Neural cell (in vitro differentiated cells): ENCODE results near the gene RFX8. TPM values are rescaled to one million over a fixed set of nuclear protein-coding genes. Genes with fewer than 3 reads are reported as not detected.

Source experiments
- H2AFZ ChIP-seq: fragments of 200-600, 300-800 bp; sonication (generic), shearing (Covaris generic); 2 replicates; pipeline ENCODE4 v1.6.0; 2014; ENCODE audit warnings: low read depth, mild to moderate bottlenecking, antibody characterized with exemption, low read length, moderate library complexity
- H3F3A ChIP-seq: fragments of 200-600 bp; shearing (Covaris generic); 2 replicates; pipeline ENCODE4 v1.6.1; 2016; ENCODE audit warnings: mild to moderate bottlenecking, moderate library complexity, mixed read lengths, antibody characterized with exemption, low read length; ENCODE audit not compliant: insufficient read depth, poor library complexity, severe bottlenecking
- H3K27ac ChIP-seq: fragments of 200-600, 300-800 bp; sonication (generic), shearing (Covaris generic); 2 replicates; pipeline ENCODE4 v1.5.1; 2014; ENCODE audit warnings: mild to moderate bottlenecking, low read length, moderate library complexity
- H3K27me3 ChIP-seq: fragments of 300-800, 200-600 bp; sonication (generic), shearing (Covaris generic); 2 replicates; pipeline ENCODE4 v1.6.0; 2014; ENCODE audit warnings: mild to moderate bottlenecking, low read depth, low read length, moderate library complexity; ENCODE audit not compliant: insufficient read depth
- H3K36me3 ChIP-seq: fragments of 300-800, 200-600 bp; sonication (generic), shearing (Covaris generic); 2 replicates; pipeline ENCODE4 v1.5.1; 2014; ENCODE audit warnings: mild to moderate bottlenecking, antibody characterized with exemption, low read length, moderate library complexity; ENCODE audit not compliant: insufficient read depth
- H3K4me2 ChIP-seq: fragments of 300-800, 200-600 bp; sonication (generic), shearing (Covaris generic); 2 replicates; pipeline ENCODE4 v1.6.0; 2014; ENCODE audit warnings: mild to moderate bottlenecking, low read length
- H3K4me3 ChIP-seq: fragments of 300-800, 200-600 bp; sonication (generic), shearing (Covaris generic); 2 replicates; pipeline ENCODE4 v1.5.1; 2014; ENCODE audit warnings: mild to moderate bottlenecking, low read length, moderate library complexity
- H3K79me2 ChIP-seq: fragments of 200-600 bp; shearing (Covaris generic); replicated peaks from 2 replicates; pipeline ENCODE4 v1.6.0; 2014; ENCODE audit warnings: mild to moderate bottlenecking, low read length, moderate library complexity; ENCODE audit not compliant: insufficient read depth
- H3K9ac ChIP-seq: fragments of 300-800, 200-600 bp; sonication (generic), shearing (Covaris generic); 2 replicates; pipeline ENCODE4 v1.6.1; 2016; ENCODE audit warnings: mild to moderate bottlenecking, low read length, mixed read lengths
- H3K9me2 ChIP-seq: fragments of 200-600 bp; shearing (Covaris generic); 2 replicates; pipeline ENCODE4 v1.6.1; 2016; ENCODE audit warnings: mild to moderate bottlenecking, low read length, mixed read lengths; ENCODE audit not compliant: insufficient read depth
- H3K9me3 ChIP-seq: fragments of 200-600, 300-800 bp; sonication (generic), shearing (Covaris generic); 2 replicates; pipeline ENCODE4 v1.6.1; 2016; ENCODE audit warnings: mild to moderate bottlenecking, mixed run types, low read length, moderate library complexity, mixed read lengths
- H4K20me1 ChIP-seq: fragments of 200-600 bp; shearing (Covaris generic); 2 replicates; pipeline ENCODE4 v1.6.1; 2016; ENCODE audit warnings: mild to moderate bottlenecking, mixed run types; ENCODE audit not compliant: insufficient read depth
- CTCF ChIP-seq: fragments of 450-650 bp; IDR thresholded peaks from 2 replicates; pipeline ENCODE4 v1.5.1; 2014; ENCODE audit warnings: antibody characterized with exemption, mild to moderate bottlenecking, moderate library complexity; ENCODE audit not compliant: poor library complexity, severe bottlenecking
- EP300 ChIP-seq: fragments of 450-650 bp; conservative IDR thresholded peaks from 2 replicates; pipeline ENCODE4 v1.6.1; 2014; ENCODE audit warnings: antibody characterized with exemption, mild to moderate bottlenecking, moderate library complexity; ENCODE audit not compliant: poor library complexity, severe bottlenecking
- EZH2 ChIP-seq: fragments of 200-600, 300-800 bp; shearing (Covaris generic), sonication (generic); IDR thresholded peaks from 2 replicates; pipeline ENCODE4 v1.6.1; 2014; ENCODE audit warnings: antibody characterized with exemption, low read length, borderline replicate concordance, mild to moderate bottlenecking; ENCODE audit not compliant: insufficient read depth, poor library complexity, severe bottlenecking
- MXI1 ChIP-seq: fragments of 450-650 bp; conservative IDR thresholded peaks from 2 replicates; pipeline ENCODE4 v1.6.1; 2014; ENCODE audit warnings: antibody characterized with exemption, mild to moderate bottlenecking; ENCODE audit not compliant: poor library complexity, severe bottlenecking
- POLR2AphosphoS5 ChIP-seq: IDR thresholded peaks from 2 replicates; pipeline ENCODE4 v1.6.1; 2012
- RAD21 ChIP-seq: fragments of 450-650 bp; conservative IDR thresholded peaks from 2 replicates; pipeline ENCODE4 v1.6.1; 2014; ENCODE audit warnings: antibody characterized with exemption, mild to moderate bottlenecking, moderate library complexity
- REST ChIP-seq: IDR thresholded peaks from 2 replicates; pipeline ENCODE4 v1.6.1; 2012; ENCODE audit warnings: borderline replicate concordance
- SMC3 ChIP-seq: fragments of 450-650 bp; conservative IDR thresholded peaks from 2 replicates; pipeline ENCODE4 v1.6.1; 2014; ENCODE audit warnings: antibody characterized with exemption, mild to moderate bottlenecking, moderate library complexity; ENCODE audit not compliant: poor library complexity
- TAF1 ChIP-seq: IDR thresholded peaks from 2 replicates; pipeline ENCODE4 v1.6.1; 2012; ENCODE audit warnings: low read depth
- polyA plus RNA-seq: library from polyadenylated mRNA; depleted of rRNA; stranded (reverse); fragments of >200 nt; gene quantifications from 2 replicates; pipeline ENCODE4 v1.2.3, GENCODE V29; 2014

Gene RFX8
- polyA plus RNA-seq, 1 donor from 2014 or later, result not detected

- no peaks in the 10 kb centered on the region for H3K9me3 ChIP-seq
- H2AFZ ChIP-seq, result no peak overlapping the region
- no peaks in the 10 kb centered on the region for H3F3A ChIP-seq
- H3K79me2 ChIP-seq, result no peaks in the 10 kb centered on the region
- H3K4me3 ChIP-seq, result no peak overlapping the region
- H3K9me2 ChIP-seq, result no peaks in the 10 kb centered on the region
- no peaks in the 10 kb centered on the region for H3K27me3 ChIP-seq
- no peak for TF ChIP-seq EP300
- no peak for TF ChIP-seq CTCF
- TF ChIP-seq RAD21, result no peak
- no peak for TF ChIP-seq EZH2
- TF ChIP-seq MXI1, result no peak
- TF ChIP-seq REST, result no peak
- no peak for TF ChIP-seq SMC3
- no peak for TF ChIP-seq POLR2AphosphoS5
- no peak for TF ChIP-seq TAF1
- H3K9ac ChIP-seq, result no peak overlapping the region
- H3K4me2 ChIP-seq, result no peak overlapping the region
- H4K20me1 ChIP-seq, result no peaks in the 10 kb centered on the region
- H3K36me3 ChIP-seq, result no peaks in the 10 kb centered on the region
- no peak overlapping the region for H3K27ac ChIP-seq
These were observed 26.5 kb upstream of the RFX8 start for GRCh38 chr2:101501443-101501842.

GRCh38 chr2:101500860-101501259 lies 25.9 kb upstream of the RFX8 start:
- no peaks in the 10 kb centered on the region for H3K27me3 ChIP-seq
- H3K4me2 ChIP-seq, result no peak overlapping the region
- H3K9me2 ChIP-seq, result no peaks in the 10 kb centered on the region
- no peaks in the 10 kb centered on the region for H3F3A ChIP-seq
- no peak overlapping the region for H2AFZ ChIP-seq
- H3K9ac ChIP-seq, result no peak overlapping the region
- H4K20me1 ChIP-seq, result no peaks in the 10 kb centered on the region
- no peaks in the 10 kb centered on the region for H3K9me3 ChIP-seq
- H3K79me2 ChIP-seq, result no peaks in the 10 kb centered on the region
- H3K36me3 ChIP-seq, result no peaks in the 10 kb centered on the region
- TF ChIP-seq MXI1, result no peak
- TF ChIP-seq TAF1, result no peak
- no peak for TF ChIP-seq EP300
- TF ChIP-seq REST, result no peak
- no peak for TF ChIP-seq EZH2
- no peak for TF ChIP-seq SMC3
- no peak for TF ChIP-seq RAD21
- TF ChIP-seq POLR2AphosphoS5, result no peak
- TF ChIP-seq CTCF, result no peak
- no peak overlapping the region for H3K4me3 ChIP-seq
- H3K27ac ChIP-seq, result no peak overlapping the region
